NK-92 treated with Interleukin-12 subunit alpha and Interleukin-12 subunit beta, amount 100 ng/mL, for 24 hours (cell line): ENCODE results near the gene XPNPEP3.
"Not testable (repeated sequence)": the region's sequence is repeated elsewhere in the genome, so short reads cannot be mapped to it uniquely, and the experiment has no call there.

Experiments used
- DNase-seq: peaks from one replicate; lab custom pipeline; 2025; lab: John Stamatoyannopoulos, UW

The XPNPEP3 gene

DNA sequence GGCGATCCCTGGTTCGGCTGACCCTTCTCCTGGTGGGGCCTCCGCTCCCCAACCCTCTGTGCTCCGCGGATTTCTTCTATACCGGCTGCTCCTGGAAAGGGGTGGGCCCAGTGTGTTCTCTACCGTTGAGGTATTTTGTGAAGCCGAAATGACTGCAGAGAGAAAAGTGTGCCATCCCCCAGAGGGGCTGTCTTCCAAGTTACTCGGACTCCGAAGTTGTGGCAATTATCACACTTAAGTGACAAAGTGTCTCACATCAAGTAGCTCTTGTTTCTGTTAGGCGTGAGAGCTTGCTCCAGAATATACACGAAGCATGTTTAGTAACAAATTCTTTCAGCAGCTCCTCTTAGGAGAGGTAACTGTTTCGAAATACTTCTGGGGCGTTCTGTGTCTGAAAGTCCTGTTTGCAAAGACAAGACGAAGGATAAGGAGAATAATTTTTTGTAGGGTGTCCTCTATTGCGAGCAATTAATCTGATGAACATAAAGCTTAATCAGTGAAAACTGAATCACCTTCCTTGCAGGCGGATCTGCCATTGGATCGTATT is 434 bp downstream of the XPNPEP3 start:
- DNase-seq, result no peak

DNA sequence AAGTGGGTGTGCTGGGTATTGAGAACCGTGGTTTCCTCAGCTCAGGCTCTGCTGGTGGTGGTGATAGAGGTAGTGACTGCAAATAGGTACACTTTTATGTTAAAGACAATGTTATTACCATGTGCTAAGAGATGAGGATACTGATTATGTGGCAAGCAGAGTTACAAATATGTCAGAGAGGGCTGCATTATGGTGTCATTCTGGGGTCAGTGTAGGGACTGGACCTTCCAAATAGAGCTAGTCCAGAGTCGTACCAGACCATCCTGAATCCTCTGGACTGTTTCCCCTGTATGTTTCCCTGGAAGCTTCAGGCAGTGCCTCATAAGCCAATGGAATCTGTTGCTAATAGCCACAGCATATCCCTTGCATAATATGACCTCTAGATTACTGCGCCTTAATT is 5.1 kb downstream of the XPNPEP3 start, which contains the start of gene DNAJB7:
Gene DNAJB7 (minus strand): TSS at position 101 of the 400 bp plus-strand sequence. CDS start 119 bp downstream, outside the sequence.
- no peak for DNase-seq

DNA sequence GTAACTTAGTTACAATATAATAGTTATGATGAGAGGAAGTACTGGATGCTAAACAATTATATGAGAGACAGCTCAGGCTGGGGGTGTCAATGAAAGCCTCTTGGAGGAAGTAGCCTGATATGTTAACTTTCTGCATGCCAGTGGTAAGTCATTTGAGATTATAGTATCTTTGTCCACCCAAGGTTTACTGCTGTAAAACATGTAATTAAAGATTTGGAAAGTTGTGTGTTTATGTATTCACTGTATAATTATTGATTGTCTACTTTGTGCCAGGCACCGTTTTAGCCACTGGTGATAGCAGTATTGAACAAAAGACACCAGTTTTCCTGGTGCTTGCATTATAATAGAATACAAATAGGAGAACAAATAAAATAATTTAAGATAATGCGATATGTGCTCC is 5.6 kb downstream of the XPNPEP3 start:
- DNase-seq, result no peak

DNA sequence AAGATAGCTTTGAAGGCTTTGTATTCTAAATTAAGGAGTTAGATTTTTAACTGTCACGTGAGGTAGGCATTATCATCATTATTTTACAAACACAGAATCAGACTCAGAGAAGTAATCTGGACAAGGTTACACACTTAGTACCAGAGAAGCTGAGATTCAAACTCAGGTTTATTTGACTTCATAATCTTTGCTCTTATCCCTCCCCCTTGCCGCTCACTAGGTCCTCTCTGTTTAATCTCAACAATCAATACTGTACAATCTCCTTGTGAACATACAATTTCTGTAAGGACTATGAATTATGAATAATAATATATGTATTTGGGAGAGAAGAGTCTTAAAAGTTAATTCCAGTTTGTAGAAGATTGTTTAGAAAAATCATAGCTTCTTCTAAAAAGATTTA is 10.2 kb downstream of the XPNPEP3 start:
- DNase-seq, result no peak

DNA sequence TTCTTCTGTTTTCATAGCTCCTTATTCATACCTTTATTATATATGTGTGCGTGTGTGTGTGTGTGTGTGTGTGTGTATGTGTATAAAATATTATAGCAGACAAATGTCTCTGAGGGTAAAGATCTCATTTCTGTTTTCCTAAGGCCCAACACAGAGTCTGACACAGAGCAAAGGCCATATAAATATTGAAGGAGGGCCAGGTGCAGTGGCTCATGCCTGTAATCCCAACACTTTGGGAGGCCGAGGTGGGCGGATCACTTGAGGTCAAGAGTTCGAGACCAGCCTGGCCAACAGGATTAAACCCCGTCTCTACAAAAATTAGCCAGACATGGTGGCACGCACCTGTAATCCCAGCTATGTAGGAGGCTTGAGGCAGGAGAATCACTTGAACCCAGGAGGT is 11.4 kb downstream of the XPNPEP3 start:
- not testable (repeated sequence) for DNase-seq

DNA sequence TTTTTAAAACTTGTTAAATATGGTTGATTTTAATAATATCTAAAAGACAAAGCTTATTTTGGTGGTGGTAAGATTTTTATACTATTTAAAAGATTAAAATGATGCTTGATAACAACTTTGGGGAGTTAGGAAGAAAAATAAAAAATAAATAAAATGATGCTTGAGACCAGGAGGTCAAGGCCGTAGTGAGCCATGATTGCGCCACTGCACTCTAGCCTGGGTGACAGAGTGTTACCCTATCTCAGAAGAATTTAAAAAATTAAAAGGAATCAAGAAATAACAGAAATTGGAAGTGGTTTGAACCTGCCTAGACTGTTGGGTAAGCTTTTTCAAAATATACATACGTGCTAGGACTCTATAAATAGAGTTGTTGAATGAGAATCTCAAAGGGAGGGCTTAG is 17.1 kb downstream of the XPNPEP3 start:
- DNase-seq, result no peak

DNA sequence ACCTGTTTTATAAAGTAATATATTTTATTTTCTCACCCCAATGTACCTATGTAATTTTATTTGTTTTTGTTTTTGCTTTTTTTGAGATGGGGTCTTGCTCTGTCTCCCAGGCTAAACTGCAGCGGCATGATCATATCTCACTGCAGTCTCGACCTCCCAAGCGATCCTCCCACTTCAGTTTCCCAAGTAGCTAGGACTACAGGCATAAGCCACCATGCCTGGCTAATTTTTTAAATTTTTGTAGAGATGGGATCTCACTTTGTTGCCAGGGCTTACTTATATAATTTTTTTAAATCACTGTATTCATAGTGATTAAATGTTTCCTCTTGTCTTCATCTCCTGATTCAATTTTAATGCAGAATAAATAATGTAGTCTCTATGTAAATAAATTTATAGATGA is 18.2 kb downstream of the XPNPEP3 start:
- no peak for DNase-seq

DNA sequence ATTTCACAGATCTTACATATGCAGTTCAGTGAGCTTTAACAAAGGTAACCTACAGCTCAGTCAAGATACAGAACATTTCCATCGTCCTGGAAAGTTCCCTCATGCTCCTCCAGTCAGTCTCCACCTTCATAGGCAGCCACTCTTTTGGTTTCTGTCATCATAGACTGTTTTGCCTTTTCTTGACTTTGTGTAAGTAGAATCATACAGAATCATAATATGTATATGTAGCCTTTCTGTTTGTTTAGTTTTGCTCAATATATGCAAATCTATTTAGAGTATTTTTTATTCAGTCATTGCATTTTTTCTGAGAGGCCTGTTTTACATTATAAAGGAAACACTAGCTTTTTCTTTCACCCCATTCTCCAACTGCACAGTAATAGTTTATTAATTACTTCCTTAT is 20.0 kb downstream of the XPNPEP3 start:
- no peak for DNase-seq

DNA sequence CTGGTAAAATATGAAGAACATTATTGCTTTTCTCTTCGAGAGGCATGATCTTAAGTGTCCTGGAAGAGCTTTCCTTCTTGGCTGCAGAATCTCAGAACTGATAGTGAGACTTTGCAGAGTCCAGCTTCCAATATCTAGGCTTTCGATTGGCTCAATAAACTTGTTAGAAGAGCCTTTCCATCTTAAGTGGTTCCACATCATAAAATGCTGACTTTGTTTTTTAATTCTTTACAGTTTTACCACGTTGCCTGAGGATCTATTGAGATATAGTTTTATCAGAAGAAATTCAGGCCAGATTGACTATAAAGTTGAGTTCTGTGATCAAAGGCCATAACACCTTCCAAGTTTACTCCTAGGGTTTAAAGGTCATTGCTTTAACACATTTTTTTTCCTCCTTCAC is 20.5 kb downstream of the XPNPEP3 start:
- DNase-seq, result no peak

DNA sequence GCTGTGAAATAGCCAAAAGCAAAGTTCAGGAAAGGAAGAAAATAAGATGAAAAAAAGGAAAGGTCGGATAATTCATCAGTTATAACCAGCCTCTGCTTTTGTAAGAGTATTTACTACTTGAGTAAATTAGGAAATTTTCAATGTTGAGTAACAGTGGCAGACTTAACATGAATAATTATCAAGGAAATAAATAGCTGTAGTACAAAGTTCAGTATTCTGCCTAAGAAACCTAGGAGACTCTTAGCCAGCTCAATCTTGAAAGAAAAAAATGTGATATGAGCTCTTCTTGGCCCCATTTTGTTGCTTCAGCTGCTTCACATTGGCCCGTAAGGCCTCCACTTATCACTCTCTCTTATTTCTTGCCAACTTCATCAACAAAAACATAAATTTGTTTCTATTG is 22.0 kb downstream of the XPNPEP3 start:
- no peak for DNase-seq

DNA sequence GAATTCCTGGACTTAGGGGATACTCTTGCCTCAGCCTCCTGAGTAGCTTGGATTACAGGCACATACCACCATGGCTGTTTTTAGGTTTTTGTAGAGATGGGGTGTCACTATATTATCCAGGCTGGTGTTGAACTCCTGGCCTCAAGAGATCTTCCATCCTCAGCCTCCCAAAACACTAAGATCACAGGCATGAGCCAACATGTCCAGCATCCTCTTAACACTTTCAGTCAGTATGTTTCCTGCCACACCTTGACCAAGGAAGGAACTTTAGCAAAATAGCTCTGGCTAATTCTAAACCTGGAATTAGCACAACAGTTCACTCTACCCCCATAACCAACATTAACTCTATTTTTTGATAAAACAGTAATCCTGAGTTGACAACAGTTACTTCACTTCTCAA is 32.2 kb downstream of the XPNPEP3 start:
- DNase-seq, result no peak

DNA sequence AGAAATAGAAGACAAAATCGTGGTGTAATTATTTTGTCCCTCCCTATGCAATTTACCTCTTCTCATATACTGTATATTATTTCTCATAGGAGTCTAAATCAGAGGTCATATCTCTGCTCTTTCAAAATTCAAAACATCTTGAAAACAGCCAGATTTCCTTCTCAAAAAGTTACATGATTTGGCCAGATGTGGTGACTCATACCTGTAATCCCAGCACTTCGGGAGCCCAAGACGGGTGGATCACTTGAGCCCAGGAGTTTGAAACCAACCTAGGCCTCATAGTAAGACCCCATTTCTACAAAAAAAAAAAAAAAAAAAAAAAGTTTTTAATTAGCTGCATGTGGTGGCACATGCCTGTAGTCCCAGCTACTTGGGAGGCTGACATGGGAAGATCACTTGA is 33.9 kb downstream of the XPNPEP3 start:
- DNase-seq, result no peak

DNA sequence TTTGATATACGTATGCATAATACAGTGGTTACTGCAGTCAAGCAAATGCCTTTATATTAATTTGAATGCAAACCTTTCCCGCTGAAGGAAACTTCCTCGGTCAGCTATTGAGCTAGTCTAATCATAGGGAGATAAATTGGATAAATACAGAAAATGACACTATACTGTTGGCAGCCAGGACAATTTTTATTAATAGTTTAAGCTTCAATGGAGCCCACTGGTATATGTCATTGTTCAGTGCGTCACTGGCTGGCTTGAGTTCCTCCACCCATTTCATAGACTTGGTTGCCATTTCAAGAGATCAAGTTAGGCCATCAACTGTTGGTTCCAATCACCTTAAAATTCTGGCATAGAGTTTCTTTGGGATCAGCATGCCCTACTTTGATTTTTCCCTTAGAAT is 37.5 kb downstream of the XPNPEP3 start:
- DNase-seq, result no peak

DNA sequence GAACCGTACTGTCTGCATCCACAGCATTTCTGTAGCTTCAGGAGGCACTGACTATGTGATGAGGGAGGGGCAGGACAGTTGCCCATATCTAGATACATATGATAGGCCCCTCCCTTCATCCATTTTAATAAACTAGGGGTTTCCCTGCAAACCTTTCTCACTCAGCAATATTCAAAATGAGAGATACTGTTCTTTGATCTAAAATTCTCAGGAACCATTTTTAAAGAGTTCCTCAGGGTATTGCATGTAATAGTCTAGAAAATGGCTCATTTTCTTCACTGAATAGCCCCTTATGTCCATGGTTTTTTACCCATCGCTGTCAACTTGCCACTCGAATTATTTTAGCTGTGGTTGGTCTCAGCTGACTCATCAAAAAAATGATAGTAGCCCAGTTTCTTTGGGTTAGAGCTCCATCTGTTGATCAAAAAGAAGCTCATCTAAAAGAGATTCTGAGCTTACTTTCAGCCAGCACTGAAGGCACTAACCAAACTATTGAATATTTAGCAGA is 42.0 kb downstream of the XPNPEP3 start:
- DNase-seq, result no peak

DNA sequence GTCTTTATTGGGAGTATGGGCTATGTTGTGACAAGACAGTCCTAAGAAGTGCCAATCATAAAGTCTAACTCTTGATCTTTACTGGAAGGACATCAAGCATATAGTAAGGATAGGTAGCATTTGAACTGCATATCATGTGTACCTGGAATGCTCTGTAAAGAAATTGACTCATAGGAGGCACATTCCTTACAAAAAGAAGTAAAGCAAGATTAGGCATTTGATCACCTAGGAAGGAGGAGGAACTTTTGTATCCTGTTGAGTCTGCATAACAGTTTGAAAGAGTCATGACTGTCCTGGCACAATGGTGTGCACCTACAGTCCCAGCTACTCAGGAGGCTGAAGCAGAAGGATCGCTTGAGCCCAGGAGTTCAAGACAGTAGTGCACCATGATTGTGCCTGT is 47.2 kb downstream of the XPNPEP3 start:
- no peak for DNase-seq

DNA sequence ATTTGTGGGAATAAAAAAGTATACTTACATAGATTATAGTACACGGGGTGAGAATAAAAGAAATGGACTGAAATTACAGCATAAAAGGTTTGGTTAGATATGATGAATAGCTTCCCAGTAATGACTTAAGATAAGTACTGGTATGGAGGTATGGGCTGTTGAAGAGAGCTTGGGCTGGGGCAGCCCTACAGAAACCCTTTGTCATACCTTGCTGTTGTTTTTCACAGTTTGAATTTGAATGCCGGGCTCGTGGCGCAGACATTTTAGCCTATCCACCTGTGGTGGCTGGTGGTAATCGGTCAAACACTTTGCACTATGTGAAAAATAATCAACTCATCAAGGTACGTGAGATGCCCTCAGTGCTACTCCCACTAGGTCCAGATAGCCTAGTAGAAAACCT is 51.9 kb downstream of the XPNPEP3 start:
- DNase-seq, result no peak

DNA sequence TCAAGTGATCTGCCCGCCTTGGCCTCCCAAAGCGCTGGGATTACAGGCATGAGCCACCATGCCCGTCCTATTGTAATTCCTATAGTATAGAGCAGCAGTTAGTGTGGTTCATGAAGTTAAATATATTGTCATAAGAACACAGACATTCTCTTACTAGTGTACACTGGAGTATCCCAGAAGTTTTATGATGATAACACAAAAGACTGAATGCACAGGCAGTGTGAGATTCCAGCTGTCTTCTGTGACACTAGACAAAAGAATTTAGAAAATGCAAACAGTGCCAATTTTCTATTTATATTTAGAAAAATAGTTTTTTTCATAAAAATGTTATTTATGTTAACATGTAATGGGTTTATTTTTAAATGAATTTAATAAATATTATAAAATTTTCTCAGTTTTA is 54.8 kb downstream of the XPNPEP3 start:
- no peak for DNase-seq

DNA sequence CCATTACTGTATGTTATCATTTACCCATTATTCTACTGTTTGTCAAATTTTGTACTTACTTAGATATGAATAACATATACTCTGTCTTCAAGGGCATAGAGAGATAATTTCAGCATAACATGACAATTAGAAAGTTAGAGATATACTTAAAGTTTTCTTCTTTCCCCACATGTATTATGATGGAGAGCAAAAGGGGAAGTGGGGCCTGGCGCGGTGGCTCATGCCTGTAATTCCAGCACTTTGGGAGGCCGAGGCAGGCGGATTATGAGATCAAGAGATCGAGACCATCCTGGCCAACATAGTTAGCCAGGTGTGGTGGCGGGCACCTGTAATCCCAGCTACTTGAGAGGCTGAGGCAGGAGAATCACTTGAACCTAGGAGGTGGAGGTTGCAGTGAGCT is 56.0 kb downstream of the XPNPEP3 start:
- not testable (repeated sequence) for DNase-seq

DNA sequence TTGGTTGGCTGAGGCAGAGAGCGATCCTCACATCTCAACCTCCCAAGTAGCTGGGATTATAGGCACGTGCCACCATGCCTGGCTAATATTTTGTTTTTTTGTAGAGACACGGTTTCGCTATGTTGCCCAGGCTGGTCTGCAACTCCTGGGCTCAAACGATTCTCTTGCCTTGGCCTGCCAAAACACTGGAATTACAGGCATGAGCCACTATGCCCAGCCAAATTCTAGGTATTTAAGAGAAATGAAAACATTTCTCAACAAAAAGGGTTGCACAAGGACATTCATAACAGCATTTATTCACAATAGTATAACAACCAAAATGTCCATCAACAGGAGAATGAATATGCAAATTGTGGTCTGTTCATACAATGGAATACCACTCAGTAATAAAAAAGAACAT is 62.5 kb downstream of the XPNPEP3 start:
- DNase-seq, result no peak

DNA sequence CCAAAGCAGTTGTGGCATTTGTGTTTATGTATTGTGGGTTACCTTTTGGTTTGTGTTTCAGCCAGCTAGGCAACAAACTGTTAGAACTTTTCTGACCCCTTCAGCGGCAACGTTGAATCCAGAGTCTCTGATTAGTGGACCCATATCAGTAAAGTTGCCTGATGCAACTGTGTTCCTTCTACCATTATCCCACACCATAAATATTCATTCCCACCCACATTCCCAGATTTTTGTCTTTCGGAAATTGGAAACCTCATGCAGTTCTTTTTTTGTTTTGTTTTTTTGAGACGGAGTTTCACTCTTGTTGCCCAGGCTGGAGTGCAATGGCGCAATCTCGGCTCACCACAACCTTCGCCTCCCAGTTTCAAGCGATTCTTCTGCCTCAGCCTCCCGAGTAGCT is 63.6 kb downstream of the XPNPEP3 start:
- DNase-seq, result no peak

DNA sequence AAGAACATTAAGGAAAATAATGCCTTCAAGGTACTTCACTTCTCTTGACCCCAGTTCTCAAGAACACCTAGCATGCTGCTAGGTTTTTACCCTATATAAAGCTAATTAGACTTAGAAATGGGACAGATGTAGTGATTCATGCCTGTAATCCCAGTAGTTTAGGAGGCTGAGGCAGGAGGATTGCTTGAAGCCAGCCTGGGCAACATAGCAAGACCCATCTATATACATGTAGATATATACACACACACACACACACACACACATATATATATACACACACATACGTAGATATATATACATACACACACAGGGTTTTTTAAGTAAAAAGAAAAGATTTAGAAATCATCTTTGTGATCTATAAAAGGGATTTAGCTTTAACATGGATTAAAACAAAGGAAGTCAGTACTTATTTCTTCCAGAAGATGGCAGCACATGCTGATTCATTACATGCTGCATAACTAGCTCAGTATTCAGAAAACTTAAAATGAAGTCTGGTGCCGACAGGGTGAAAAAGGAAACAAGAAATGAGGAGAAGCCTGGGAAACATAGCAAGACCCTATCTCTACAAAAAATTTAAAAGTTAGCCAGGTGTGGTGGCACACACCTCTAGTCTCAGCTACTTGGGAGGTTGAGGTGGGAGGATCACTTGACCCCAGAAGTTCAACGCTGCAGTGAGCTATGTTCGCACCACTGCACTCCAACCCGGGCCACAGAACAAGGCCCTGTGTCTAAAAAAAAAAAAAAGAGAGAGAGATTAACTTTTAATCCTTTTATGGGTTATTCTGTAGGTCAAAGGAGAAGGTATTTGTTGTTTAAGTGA is 65.7 kb downstream of the XPNPEP3 start:
- DNase-seq, result no peak

DNA sequence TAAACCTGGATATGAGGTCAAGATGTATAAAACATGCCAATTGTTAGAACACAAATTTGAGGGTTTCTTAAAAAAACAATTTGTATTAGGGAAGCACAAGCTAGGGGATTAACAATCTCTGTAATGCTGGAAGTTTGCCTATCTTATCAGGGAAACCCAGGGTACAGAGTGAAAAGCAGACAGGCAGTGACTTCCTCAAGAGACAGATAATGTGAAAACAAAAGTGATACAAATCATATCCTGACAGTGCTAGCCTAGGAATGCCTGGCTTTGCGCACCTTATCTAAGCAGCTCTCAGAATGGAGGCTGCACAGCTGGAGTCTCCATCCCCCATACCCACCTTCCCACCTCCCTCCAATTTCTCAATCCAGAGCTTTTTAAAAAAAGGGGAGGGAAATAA is 71.7 kb downstream of the XPNPEP3 start:
- no peak for DNase-seq

DNA sequence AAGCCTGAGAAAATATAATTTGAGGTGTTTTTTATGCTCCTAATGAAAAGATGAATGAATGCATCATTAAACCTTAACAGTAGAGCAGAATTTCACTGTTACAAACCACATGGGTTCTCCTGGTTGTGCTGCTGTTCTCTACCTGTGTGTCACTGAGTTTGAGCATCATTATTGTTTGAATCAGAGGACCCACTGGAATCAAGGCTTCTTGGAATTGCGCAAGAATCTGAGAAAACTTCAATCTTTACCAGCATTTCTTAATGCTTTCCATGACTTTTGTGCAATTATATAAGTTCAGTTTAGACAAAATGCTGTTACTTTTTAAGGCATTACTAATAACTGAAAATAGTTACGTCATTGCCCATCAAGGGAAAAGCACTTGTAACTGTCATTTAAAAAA is 75.4 kb downstream of the XPNPEP3 start:
- no peak for DNase-seq

DNA sequence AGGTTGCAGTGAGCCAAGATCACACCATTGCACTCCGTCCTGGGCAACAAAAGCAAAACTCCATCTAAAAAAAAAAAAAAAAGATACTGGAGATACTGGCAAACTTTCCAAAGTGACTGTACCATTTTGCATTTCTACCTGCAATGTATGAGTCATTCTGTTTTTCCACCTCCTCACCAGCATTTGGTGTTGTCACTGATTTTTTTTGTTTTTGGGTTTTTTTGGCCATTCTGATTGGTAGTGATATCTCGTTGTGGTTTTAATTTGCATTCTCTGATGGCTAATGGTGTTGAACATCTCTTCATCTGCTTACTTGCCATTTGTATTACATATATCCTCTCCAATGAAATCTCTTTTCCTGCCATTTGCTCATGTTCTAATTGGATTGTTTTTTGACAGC is 82.3 kb downstream of the XPNPEP3 start:
- DNase-seq, result no peak
